Mammary epithelial cell (primary cell): Measurements from ENCODE around the gene TGFB3.

Source experiments
- CTCF ChIP-seq, 2 donors: IDR thresholded peaks in 1 of 2; conservative IDR thresholded peaks in 1 of 2; 2 replicates each; pipeline ENCODE4 v1.5.1; 2011 to 2012; ENCODE audit warnings: inconsistent platforms in 2 of 2, low read length in 2 of 2, mild to moderate bottlenecking in 2 of 2, control low read depth in 1 of 2, low read depth in 1 of 2; ENCODE audit not compliant: insufficient read depth in 1 of 2; ENCODE audit errors: extremely low read depth in 1 of 2
- EZH2 ChIP-seq: IDR thresholded peaks from 2 replicates; pipeline ENCODE4 v1.6.1; 2012; ENCODE audit warnings: low read length, inconsistent platforms, borderline replicate concordance

- TF ChIP-seq CTCF (conservative IDR thresholded peaks at IDR 0.05 in 1 of 2, IDR thresholded peaks at IDR 0.05 in 1 of 2; ENCODE audit: extremely low read depth in 1 of 2, insufficient read depth in 1 of 2, low read depth in 1 of 2, low read length in 2 of 2) (no peak), EZH2 (no peak)
Measured at GRCh38 chr14:75968456-75968855, 13.3 kb downstream of the TGFB3 start.
